K562 treated with DMSO at 1 percent for 4 hours (cell line): ENCODE results near the gene RGL3. TPM values are rescaled to one million over a fixed set of nuclear protein-coding genes. Genes with fewer than 3 reads are reported as not detected.

Experiments
- total RNA-seq: library from RNA; unstranded; fragments of 300-600 nt; gene quantifications from 2 replicates; pipeline ENCODE4 v1.2.3, GENCODE V29; 2022; ENCODE audit not compliant: insufficient read depth

Gene RGL3, protein sequence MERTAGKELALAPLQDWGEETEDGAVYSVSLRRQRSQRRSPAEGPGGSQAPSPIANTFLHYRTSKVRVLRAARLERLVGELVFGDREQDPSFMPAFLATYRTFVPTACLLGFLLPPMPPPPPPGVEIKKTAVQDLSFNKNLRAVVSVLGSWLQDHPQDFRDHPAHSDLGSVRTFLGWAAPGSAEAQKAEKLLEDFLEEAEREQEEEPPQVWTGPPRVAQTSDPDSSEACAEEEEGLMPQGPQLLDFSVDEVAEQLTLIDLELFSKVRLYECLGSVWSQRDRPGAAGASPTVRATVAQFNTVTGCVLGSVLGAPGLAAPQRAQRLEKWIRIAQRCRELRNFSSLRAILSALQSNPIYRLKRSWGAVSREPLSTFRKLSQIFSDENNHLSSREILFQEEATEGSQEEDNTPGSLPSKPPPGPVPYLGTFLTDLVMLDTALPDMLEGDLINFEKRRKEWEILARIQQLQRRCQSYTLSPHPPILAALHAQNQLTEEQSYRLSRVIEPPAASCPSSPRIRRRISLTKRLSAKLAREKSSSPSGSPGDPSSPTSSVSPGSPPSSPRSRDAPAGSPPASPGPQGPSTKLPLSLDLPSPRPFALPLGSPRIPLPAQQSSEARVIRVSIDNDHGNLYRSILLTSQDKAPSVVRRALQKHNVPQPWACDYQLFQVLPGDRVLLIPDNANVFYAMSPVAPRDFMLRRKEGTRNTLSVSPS
- 1.1 and 1.6 TPM in 2 replicates for total RNA-seq

GRCh38 chr19:11418549-11419506 is at the start of gene RGL3:
RGL3 (minus strand) TSS chr19:11419314; CDS start chr19:11419278, 36 bp downstream.

GRCh38 chr19:11435057-11435832 is 16.1 kb upstream of the RGL3 start, which contains the start of the genes ODAD3 and PRKCSH:
ODAD3 (minus strand) TSS chr19:11435121; CDS start chr19:11435016, 105 bp downstream.
PRKCSH (plus strand) TSS chr19:11435635; CDS start chr19:11436118, 483 bp downstream.

GRCh38 chr19:11374433-11375142 is 44.5 kb downstream of the RGL3 start, which contains the start of gene SWSAP1:
SWSAP1 (plus strand) TSS chr19:11374666; CDS start chr19:11374681, 15 bp downstream.

DNA sequence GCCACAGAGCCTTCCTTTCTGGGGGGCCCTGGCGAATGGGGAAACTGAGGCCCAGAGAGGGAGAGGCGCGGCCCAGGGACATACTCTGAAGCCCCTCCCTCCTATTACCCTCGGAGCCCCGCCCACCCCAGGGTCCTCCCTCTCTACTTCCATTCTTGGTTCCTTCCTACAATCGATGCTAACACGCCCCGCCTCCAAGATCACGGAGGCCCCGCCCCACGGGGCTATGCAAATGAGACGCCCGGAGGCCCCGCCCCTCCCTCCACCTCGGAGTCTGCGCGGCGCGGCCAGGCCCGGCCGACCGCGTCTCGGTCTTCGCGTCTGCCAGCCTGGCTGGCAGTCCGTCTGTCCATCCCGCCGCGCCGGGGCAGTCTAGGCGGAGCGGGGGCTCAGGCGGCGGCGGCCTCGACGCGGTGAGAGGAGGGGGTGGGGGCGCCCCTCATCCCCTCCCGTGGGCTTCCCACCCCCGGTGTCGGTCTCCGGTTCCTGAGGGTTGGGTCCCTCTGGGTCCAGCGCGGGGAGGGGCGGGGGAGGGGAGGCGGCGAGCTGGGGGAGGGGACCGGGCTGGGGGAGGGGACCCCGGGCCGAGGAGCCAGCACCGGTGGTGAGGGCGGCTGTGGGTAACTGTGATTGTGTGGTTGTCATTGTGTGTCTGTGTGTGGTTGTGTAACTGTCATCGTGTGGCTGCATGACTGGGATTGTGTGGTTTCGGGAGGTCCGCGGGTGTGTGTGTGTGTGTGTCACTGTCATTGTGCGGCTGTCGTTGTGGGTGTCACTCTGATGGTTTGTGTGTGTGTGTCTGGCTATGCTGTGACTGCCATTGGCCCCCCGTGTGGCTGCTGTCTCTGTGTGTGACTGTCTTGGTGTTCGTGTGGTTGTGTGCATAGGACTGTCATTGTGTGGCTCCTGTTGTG is 63.7 kb downstream of the RGL3 start, which contains the start of gene PLPPR2:
PLPPR2 (plus strand) TSS at position 273 of the 914 bp plus-strand sequence. CDS start 2,242 bp downstream, outside the sequence.

DNA sequence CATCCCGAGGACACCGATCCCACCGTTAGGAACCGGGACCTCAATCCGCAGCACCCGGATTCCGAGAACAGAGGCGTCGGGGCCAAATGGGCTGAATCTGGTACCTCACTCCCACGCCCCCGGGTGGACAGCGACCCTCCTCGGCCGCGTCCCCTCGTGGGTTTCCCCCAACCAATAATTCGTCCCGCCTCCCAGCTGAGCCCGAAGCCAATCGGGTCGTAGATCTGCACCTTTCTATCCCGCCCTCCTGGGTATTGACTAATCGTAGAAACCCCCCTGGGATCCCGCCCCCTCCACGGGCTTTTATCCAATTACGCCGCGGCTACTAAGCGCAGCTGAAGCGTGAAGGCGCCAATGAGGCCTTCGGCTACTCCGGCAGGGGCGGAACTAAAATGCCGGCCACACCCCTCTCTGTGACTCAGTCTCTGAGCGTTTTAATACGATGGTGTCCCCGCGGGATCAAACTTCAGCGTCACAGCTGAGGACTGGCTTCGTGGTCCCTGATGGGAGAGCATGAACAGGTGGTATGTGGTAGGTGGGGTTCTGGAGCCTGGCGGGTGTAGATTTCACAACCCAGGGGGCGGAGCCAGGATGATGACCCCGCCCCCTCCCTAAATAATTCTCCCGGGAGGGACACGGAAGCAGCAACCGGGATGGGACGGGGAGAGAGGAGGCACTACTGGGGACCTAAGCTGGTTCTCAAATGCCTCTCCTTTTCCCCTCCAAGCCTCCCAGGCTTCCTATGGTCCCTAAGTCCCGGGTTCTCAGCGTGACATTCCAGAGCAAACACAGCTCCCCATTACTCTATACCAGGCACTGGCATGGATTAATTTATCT is 72.8 kb downstream of the RGL3 start, which contains the start of the genes CCDC159 and TMEM205:
CCDC159 (plus strand) TSS at position 416 of the 837 bp plus-strand sequence; CDS start at position 504, 88 bp downstream.
TMEM205 (minus strand) TSS at position 165 of the 837 bp plus-strand sequence. CDS start 649 bp downstream, outside the sequence.

Other genes with a start within 250 kb of the RGL3 start
- 28.2 and 42.4 TPM in 2 replicates for gene KANK2, start 221.8 kb downstream of the RGL3 start, total RNA-seq
- gene ANGPTL8, start 179.7 kb downstream of the RGL3 start, total RNA-seq: not detected in 2 replicates
- 7.9 and 11.3 TPM in 2 replicates for gene DOCK6, start 156.8 kb downstream of the RGL3 start, total RNA-seq
- not detected in 2 replicates for gene TSPAN16, start 123.2 kb downstream of the RGL3 start, total RNA-seq
- gene RAB3D, start 79.7 kb downstream of the RGL3 start, total RNA-seq: 1.4 and 3.0 TPM in 2 replicates
- gene TMEM205, start 73.0 kb downstream of the RGL3 start, total RNA-seq: 49.9 and 65.9 TPM in 2 replicates
- 5.7 and 8.9 TPM in 2 replicates for gene CCDC159, start 72.8 kb downstream of the RGL3 start, total RNA-seq
- 25.5 and 33.4 TPM in 2 replicates for gene PLPPR2, start 63.9 kb downstream of the RGL3 start, total RNA-seq
- gene SWSAP1, start 44.6 kb downstream of the RGL3 start, total RNA-seq: 2.2 and 2.7 TPM in 2 replicates
- gene EPOR, start 35.0 kb downstream of the RGL3 start, total RNA-seq: 7.4 and 8.7 TPM in 2 replicates
- gene ODAD3, start 15.8 kb upstream of the RGL3 start, total RNA-seq: not detected in 2 replicates
- gene PRKCSH, start 16.3 kb upstream of the RGL3 start, total RNA-seq: 335 and 345 TPM in 2 replicates
- not detected in 2 replicates for gene ELAVL3, start 61.7 kb upstream of the RGL3 start, total RNA-seq
- gene ZNF653, start 86.5 kb upstream of the RGL3 start, total RNA-seq: 8.6 and 10.1 TPM in 2 replicates
- 51.6 and 62.6 TPM in 2 replicates for gene ECSIT, start 109.8 kb upstream of the RGL3 start, total RNA-seq
- 8.6 and 11.5 TPM in 2 replicates for gene CNN1, start 119.5 kb upstream of the RGL3 start, total RNA-seq
- gene ELOF1, start 139.9 kb upstream of the RGL3 start, total RNA-seq: 119 and 127 TPM in 2 replicates
- 117 and 159 TPM in 2 replicates for gene ACP5, start 158.3 kb upstream of the RGL3 start, total RNA-seq
- 9.3 and 10.1 TPM in 2 replicates for gene ZNF627, start 178.2 kb upstream of the RGL3 start, total RNA-seq